HCT116 (cell line): ENCODE measurements around the gene STARD7. TPM values are rescaled to one million over a fixed set of nuclear protein-coding genes. Genes with fewer than 3 reads are reported as not detected.

Experiments used
- ATAC-seq: fragments of 200-7000 bp; cut with Tn5 transposase; 2 replicates; pipeline ENCODE4 v1.9.1; 2020; ENCODE audit warnings: mild to moderate bottlenecking, moderate library complexity
- BruUV-seq: library from RNA; stranded (reverse); fragments of 400-500 nt; replicated peaks from 2 replicates; lab custom pipeline; 2021; lab: Mats Ljungman, UMichigan
- CTCF ChIA-PET: fragments of 300-600 bp; sonication (Branson Sonifier 250); formaldehyde crosslinking; loops from one replicate; lab custom pipeline; 2021; ENCODE audit warnings: antibody characterized with exemption; lab: Charles Lee
- POLR2A ChIA-PET: fragments of 300-600, 350-600 bp; sonication (Branson Sonifier 250); formaldehyde crosslinking; loops from one replicate; lab custom pipeline; 2021; ENCODE audit warnings: antibody characterized with exemption; lab: Charles Lee
- RAD21 ChIA-PET, 2 experiments: fragments of 300-600 bp; sonication (Branson Sonifier 250); formaldehyde crosslinking; loops; one replicate each; lab custom pipeline; 2023; ENCODE audit warnings: low total read pairs in 2 of 2; ENCODE audit not compliant: uncharacterized antibody in 2 of 2, unreplicated experiment in 2 of 2, low non-redundant PET in 1 of 2; lab: Charles Lee
- DNase-seq: peaks from one replicate; pipeline ENCODE4 v3.0.0-alpha.2; 2010; ENCODE audit warnings: low read depth, low spot score
- H2AFZ ChIP-seq: fragments of 200-600 bp; shearing (Covaris generic), sonication (generic); 2 replicates; pipeline ENCODE4 v1.6.1; 2017; ENCODE audit warnings: low read depth, mixed run types, mixed read lengths, antibody characterized with exemption, low read length; ENCODE audit not compliant: poor library complexity, severe bottlenecking
- H3K27ac ChIP-seq: 2 replicates; pipeline ENCODE4 v1.5.1; 2012; ENCODE audit warnings: low read depth, low read length
- H3K27me3 ChIP-seq: fragments of 200-600 bp; sonication (generic); 2 replicates; pipeline ENCODE4 v1.6.1; 2016; ENCODE audit warnings: mixed run types, low read length, mixed read lengths; ENCODE audit not compliant: insufficient read depth
- H3K36me3 ChIP-seq, 2 experiments: fragments of 200-500 bp in 1 of 2; fragments of 200-600 bp in 1 of 2; sonication (Bioruptor generic) in 1 of 2; sonication (generic) in 1 of 2; 2 replicates each; pipeline versions ENCODE4 v1.5.1 to v1.6.1; 2014 to 2016; ENCODE audit warnings: low read length in 2 of 2, inconsistent platforms in 1 of 2, mixed read lengths in 1 of 2, mixed run types in 1 of 2; ENCODE audit not compliant: insufficient read depth in 2 of 2, control insufficient read depth in 1 of 2
- H3K4me1 ChIP-seq, 2 experiments: fragments of 200-600 bp in 1 of 2; sonication (generic) in 1 of 2; 2 replicates each; pipeline versions ENCODE4 v1.5.1 to v1.6.1; 2012 to 2017; ENCODE audit warnings: low read length in 2 of 2, inconsistent platforms in 1 of 2, mild to moderate bottlenecking in 1 of 2, mixed read lengths in 1 of 2, mixed run types in 1 of 2, moderate library complexity in 1 of 2; ENCODE audit not compliant: insufficient read depth in 2 of 2, control insufficient read depth in 1 of 2
- H3K4me2 ChIP-seq: fragments of 200-600 bp; sonication (generic); 2 replicates; pipeline ENCODE4 v1.6.1; 2017; ENCODE audit warnings: mixed run types, low read length, mixed read lengths
- H3K4me3 ChIP-seq, 2 experiments: fragments of 200-600 bp in 1 of 2; sonication (generic) in 1 of 2; replicated peaks in 1 of 2; 2 replicates each; pipeline ENCODE4 v1.5.1; 2011 to 2016; ENCODE audit warnings: low read length in 2 of 2, control low read depth in 1 of 2, low read depth in 1 of 2, mild to moderate bottlenecking in 1 of 2, mixed read lengths in 1 of 2, mixed run types in 1 of 2
- H3K79me2 ChIP-seq: fragments of 200-600 bp; sonication (generic); 2 replicates; pipeline ENCODE4 v1.6.1; 2017; ENCODE audit warnings: mild to moderate bottlenecking, mixed run types, low read length, moderate library complexity, mixed read lengths; ENCODE audit not compliant: insufficient read depth
- H3K9ac ChIP-seq: fragments of 200-600 bp; sonication (generic); 2 replicates; pipeline ENCODE4 v1.6.1; 2016; ENCODE audit warnings: low read length, mixed read lengths
- H3K9me2 ChIP-seq: fragments of 200-600 bp; sonication (generic), shearing (Covaris generic); 2 replicates; pipeline ENCODE4 v1.6.1; 2017; ENCODE audit warnings: mixed run types, mild to moderate bottlenecking, moderate library complexity; ENCODE audit not compliant: insufficient read depth
- H3K9me3 ChIP-seq, 2 experiments: fragments of 200-500 bp in 1 of 2; fragments of 200-600 bp in 1 of 2; sonication (Bioruptor generic) in 1 of 2; sonication (generic) in 1 of 2; 2 replicates each; pipeline ENCODE4 v1.6.1; 2014 to 2017; ENCODE audit warnings: low read length in 2 of 2, mixed read lengths in 2 of 2, inconsistent platforms in 1 of 2, low read depth in 1 of 2, mild to moderate bottlenecking in 1 of 2, mixed run types in 1 of 2, moderate library complexity in 1 of 2; ENCODE audit not compliant: control insufficient read depth in 1 of 2, insufficient read depth in 1 of 2
- H4K20me1 ChIP-seq: fragments of 200-600 bp; sonication (generic), shearing (Covaris generic); 2 replicates; pipeline ENCODE4 v1.6.1; 2017; ENCODE audit warnings: mixed run types, mild to moderate bottlenecking, moderate library complexity; ENCODE audit not compliant: insufficient read depth
- CBX3 ChIP-seq: IDR thresholded peaks from 2 replicates; pipeline ENCODE4 v1.6.1; 2012; ENCODE audit warnings: low read depth
- EZH2 ChIP-seq: fragments of 200-600 bp; sonication (generic); IDR thresholded peaks from 2 replicates; pipeline ENCODE4 v1.6.1; 2017; ENCODE audit warnings: antibody characterized with exemption, mixed run types
- FOSL1 ChIP-seq: IDR thresholded peaks from 2 replicates; pipeline ENCODE4 v1.6.1; 2012; ENCODE audit warnings: low read depth
- JUND ChIP-seq: IDR thresholded peaks from 2 replicates; pipeline ENCODE4 v1.6.1; 2012
- SRF ChIP-seq: IDR thresholded peaks from 2 replicates; pipeline ENCODE4 v1.6.1; 2012; ENCODE audit warnings: low read depth
- TCF7L2 ChIP-seq: IDR thresholded peaks from 2 replicates; pipeline ENCODE4 v1.7.0; 2011; ENCODE audit warnings: borderline replicate concordance, inconsistent platforms; ENCODE audit not compliant: insufficient read depth, insufficient read length; ENCODE audit errors: extremely low read depth
- ZNF274 ChIP-seq: fragments of 200-500 bp; sonication (Bioruptor generic); IDR thresholded peaks from 2 replicates; pipeline ENCODE4 v1.6.1; 2014; ENCODE audit warnings: mild to moderate bottlenecking, low read depth, low read length, inconsistent platforms
- intact Hi-C: fragments of 100-400 bp; cut with micrococcal nuclease; formaldehyde crosslinking; loops from 2 replicates; pipeline ENCODE4 v1.10.0; 2022
- total RNA-seq: library from RNA; stranded (reverse); gene quantifications from one replicate; pipeline ENCODE4 v1.2.1, GENCODE V29; 2021; ENCODE audit not compliant: unreplicated experiment
- TF ChIP-seq, protein P1 (sequence below): IDR thresholded peaks from 2 replicates; pipeline ENCODE4 v1.6.1; 2012
- TF ChIP-seq, protein P2 (sequence below), 3 experiments: fragments of 200-600 bp in 1 of 3; sonication (generic) in 1 of 3; IDR thresholded peaks in 2 of 3; conservative IDR thresholded peaks in 1 of 3; 2 replicates each; pipeline ENCODE4 v1.5.1; 2012 to 2017; ENCODE audit warnings: low read depth in 2 of 3, low read length in 2 of 3, antibody characterized with exemption in 1 of 3, borderline replicate concordance in 1 of 3, control low read depth in 1 of 3, mild to moderate bottlenecking in 1 of 3, mixed read lengths in 1 of 3, mixed run types in 1 of 3, moderate library complexity in 1 of 3; ENCODE audit not compliant: insufficient read depth in 1 of 3

STARD7 gene
- total RNA-seq, 1 experiment from 2014 or later = 160 TPM

DNA sequence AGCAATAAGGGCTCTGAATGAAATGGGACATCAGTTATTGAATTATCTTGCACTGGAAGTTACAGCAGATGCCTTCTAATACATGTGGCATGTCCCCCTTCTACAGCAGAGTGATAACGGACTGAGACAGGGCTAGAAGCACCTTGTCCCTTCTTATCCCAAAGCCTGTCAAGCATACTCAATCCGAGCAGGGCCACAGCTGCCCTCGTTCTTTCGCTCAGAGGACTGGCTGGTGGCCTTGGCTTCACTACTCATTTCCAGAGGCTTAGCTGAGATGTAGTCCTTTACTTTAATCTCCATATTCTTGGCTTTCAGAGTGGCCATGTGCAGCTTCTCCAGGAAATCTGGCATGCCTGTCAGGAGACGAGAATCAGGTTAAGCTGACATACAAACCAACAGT, 22.1 kb downstream of the STARD7 start:
- no peaks in the 10 kb centered on the region for H3K9me3 ChIP-seq
- H3K9ac ChIP-seq = no peak overlapping the region
- TF ChIP-seq, protein P1, sequence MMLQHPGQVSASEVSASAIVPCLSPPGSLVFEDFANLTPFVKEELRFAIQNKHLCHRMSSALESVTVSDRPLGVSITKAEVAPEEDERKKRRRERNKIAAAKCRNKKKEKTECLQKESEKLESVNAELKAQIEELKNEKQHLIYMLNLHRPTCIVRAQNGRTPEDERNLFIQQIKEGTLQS = no peak
- TF ChIP-seq SRF (no peak), FOSL1 (no peak), CBX3 (no peak), EZH2 (no peak)
- TF ChIP-seq, protein P2, sequence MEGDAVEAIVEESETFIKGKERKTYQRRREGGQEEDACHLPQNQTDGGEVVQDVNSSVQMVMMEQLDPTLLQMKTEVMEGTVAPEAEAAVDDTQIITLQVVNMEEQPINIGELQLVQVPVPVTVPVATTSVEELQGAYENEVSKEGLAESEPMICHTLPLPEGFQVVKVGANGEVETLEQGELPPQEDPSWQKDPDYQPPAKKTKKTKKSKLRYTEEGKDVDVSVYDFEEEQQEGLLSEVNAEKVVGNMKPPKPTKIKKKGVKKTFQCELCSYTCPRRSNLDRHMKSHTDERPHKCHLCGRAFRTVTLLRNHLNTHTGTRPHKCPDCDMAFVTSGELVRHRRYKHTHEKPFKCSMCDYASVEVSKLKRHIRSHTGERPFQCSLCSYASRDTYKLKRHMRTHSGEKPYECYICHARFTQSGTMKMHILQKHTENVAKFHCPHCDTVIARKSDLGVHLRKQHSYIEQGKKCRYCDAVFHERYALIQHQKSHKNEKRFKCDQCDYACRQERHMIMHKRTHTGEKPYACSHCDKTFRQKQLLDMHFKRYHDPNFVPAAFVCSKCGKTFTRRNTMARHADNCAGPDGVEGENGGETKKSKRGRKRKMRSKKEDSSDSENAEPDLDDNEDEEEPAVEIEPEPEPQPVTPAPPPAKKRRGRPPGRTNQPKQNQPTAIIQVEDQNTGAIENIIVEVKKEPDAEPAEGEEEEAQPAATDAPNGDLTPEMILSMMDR (IDR thresholded peaks at IDR 0.05 in 2 of 3, conservative IDR thresholded peaks at IDR 0.05 in 1 of 3; ENCODE audit: borderline replicate concordance in 1 of 3, insufficient read depth in 1 of 3, low read depth in 2 of 3, low read length in 2 of 3) = no peak
- ATAC-seq (no peak), DNase-seq (no peak)
- no peak overlapping the region for H2AFZ ChIP-seq
- H3K4me3 ChIP-seq = no peak overlapping the region
- peaks cover 17% of the 10 kb centered on the region for H3K79me2 ChIP-seq
- H3K27ac ChIP-seq = no peak overlapping the region
- H3K9me2 ChIP-seq = no peaks in the 10 kb centered on the region
- intact Hi-C loops = no loop called here
- H3K36me3 ChIP-seq = peaks cover 30 to 42% of the 10 kb centered on the region in 2 experiments; a peak in 3 of 4 replicates
- no peaks in the 10 kb centered on the region; the same call in 1 of the 2 replicates for H4K20me1 ChIP-seq
- POLR2A ChIA-PET = no interaction called here
- no peak overlapping the region for H3K4me2 ChIP-seq
- RAD21 ChIA-PET = no interaction called here
- no peaks in the 10 kb centered on the region for H3K4me1 ChIP-seq
- H3K27me3 ChIP-seq = no peaks in the 10 kb centered on the region
- CTCF ChIA-PET = no interaction called here
- no TSS peak for BruUV-seq

DNA sequence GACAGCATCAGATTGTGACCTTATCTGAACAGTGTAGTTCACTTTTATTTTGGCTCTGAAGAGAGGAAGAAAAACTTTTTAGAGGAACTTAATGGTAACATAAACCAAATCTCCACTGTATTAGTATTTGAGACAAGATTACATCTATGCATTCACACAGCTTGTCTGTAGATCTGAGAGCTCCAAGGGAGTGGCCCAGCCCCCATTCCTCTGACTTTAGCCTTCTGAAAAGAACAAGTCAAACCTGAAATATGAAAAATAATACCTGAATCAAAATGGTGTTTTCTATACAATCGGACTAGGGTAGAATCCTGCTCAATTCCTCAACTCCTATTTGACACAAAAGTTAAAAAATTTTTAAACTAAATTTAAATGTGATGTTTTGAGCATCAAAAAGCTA, 23.1 kb downstream of the STARD7 start:
- Histone ChIP-seq H3K27me3 (no peaks in the 10 kb centered on the region), H3K27ac (no peak overlapping the region), H3K79me2 (peaks cover 9% of the 10 kb centered on the region; the same call in 1 of the 2 replicates), H3K9me2 (no peaks in the 10 kb centered on the region), H3K9ac (no peak overlapping the region), H3K4me2 (no peak overlapping the region), H3K36me3 (peaks cover 24 to 33% of the 10 kb centered on the region in 2 experiments; a peak in 3 of 4 replicates), H3K4me1 (no peaks in the 10 kb centered on the region), H4K20me1 (no peaks in the 10 kb centered on the region; the same call in 1 of the 2 replicates), H2AFZ (no peak overlapping the region), H3K9me3 (no peaks in the 10 kb centered on the region), H3K4me3 (no peak overlapping the region)
- ATAC-seq = no peak
- ChIA-PET CTCF (no interaction called here), RAD21 (no interaction called here), POLR2A (no interaction called here)
- DNase-seq = no peak
- TF ChIP-seq ZNF274 (no peak), JUND (no peak), SRF (no peak), TCF7L2 (no peak)
- intact Hi-C loops = no loop called here
- no TSS peak for BruUV-seq
